Ammon's horn (tissue), 1 donor: Measurements from ENCODE around the gene CAVIN1.
A peak's percentile ranks its signal among the peaks of the same experiment; 100 is the strongest.
"Not testable (repeated sequence)": the region's sequence is repeated elsewhere in the genome, so short reads cannot be mapped to it uniquely, and the experiment has no call there.

ENCODE experiments used
- DNase-seq: peaks from one replicate; pipeline ENCODE4 v3.0.0-alpha.2; 2016; ENCODE audit warnings: low spot score

Gene CAVIN1, protein sequence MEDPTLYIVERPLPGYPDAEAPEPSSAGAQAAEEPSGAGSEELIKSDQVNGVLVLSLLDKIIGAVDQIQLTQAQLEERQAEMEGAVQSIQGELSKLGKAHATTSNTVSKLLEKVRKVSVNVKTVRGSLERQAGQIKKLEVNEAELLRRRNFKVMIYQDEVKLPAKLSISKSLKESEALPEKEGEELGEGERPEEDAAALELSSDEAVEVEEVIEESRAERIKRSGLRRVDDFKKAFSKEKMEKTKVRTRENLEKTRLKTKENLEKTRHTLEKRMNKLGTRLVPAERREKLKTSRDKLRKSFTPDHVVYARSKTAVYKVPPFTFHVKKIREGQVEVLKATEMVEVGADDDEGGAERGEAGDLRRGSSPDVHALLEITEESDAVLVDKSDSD

DNA sequence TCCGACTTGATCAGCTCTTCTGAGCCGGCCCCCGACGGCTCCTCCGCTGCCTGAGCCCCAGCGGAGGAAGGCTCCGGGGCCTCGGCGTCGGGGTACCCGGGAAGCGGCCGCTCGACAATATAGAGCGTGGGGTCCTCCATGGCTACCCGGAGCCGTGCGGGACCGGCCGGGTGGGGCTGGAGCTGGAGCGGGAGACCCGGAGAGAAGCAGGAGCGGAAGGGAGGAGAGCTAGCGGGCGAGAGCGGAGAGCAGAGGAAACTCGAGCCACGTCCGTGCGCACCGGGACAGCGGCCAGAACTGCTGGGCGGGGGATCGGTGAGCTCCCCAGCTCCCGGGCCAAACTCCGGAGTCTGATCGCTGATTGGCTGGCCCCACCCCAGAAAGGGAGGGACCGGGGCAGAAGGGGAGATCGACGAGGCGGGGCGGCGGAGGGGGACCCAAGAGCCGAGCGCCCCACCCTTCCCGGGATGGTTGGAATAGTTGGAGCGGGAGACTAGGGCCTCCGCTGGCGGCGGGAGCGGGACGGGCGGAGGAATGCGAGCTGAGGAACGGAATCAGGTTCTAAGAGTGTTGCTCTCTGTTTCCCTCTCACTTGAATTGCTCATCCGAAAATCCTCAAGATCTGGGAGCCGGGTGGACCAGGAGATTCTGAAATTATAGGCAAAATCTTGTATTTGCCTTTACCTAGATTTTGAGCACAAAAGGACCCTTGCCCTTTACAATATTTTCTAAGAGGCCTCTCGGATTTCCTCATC, at the start of gene CAVIN1:
TSS of gene CAVIN1 (minus strand) at position 299 of the 755 bp plus-strand sequence. CDS start at position 140, 159 bp downstream.
- peak; percentile 92 for DNase-seq

GRCh38 chr17:42467889-42468288, 44.8 kb upstream of the CAVIN1 start:
- DNase-seq = no peak

GRCh38 chr17:42463976-42464400, 40.9 kb upstream of the CAVIN1 start:
- DNase-seq = no peak

- DNase-seq = peak; percentile 16
Measured at GRCh38 chr17:42460371-42460770, 37.3 kb upstream of the CAVIN1 start.

DNA sequence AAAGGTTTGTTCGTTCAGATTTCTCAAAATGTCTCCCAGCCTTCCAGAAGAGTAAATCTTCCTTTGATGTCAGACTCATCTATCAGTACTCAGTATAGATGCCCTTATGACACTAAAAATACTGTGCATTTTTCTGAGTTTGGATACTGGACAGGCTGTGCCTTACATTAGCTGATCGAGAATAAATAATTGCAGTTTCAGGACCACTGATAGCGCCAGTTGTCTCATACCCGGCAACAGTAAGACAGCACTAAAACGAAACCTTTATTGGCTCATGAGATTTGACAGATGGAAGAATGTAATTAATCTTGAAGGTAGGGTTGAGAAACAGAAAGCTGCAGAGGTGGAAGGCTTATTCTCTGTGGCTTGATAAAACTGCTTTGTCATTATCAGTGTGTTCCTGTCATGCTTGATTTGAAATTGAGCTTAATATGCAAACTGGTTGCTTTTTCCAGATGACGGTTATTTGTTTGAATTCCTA, 36.8 kb upstream of the CAVIN1 start:
- peak; percentile 33 for DNase-seq

GRCh38 chr17:42459256-42459800, 36.3 kb upstream of the CAVIN1 start:
- peak; percentile 79 for DNase-seq

GRCh38 chr17:42458497-42459255, 35.6 kb upstream of the CAVIN1 start, which contains the start of gene ATP6V0A1:
ATP6V0A1 (plus strand) TSS chr17:42458878; CDS start chr17:42460895, 2,017 bp downstream.
- DNase-seq = peak; percentile 95

DNA sequence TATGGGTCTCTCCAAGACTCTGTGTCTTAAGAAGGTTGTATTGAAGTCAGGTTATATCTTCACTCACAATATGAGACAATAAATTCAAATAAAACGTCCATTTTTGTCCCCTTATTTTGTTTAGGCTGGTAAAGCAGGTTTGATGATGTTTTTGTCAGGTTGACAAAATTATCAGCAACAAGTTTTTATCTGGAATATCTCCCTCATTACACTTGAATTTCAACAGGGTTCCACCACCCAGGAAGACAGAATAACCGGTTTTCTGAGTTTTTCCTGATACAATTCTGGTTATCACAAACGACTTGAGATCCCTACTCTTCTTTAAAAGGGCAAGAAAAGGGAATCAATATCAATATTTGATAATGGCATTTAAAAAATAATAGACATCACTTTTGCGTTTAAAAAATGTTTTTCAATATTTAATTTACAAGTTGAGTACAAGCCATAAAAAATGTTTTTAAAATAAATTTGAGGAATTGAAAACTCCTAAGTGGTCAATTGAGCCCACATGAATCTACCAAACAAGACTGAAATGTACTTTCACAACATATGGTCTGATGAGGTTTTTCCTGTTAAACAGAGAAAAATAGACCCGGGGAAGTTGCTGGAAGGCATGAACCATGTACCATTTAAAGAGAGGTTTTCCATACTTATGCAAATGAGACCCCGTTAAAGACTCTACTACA, 34.2 kb upstream of the CAVIN1 start:
- DNase-seq = peak; percentile 23

DNA sequence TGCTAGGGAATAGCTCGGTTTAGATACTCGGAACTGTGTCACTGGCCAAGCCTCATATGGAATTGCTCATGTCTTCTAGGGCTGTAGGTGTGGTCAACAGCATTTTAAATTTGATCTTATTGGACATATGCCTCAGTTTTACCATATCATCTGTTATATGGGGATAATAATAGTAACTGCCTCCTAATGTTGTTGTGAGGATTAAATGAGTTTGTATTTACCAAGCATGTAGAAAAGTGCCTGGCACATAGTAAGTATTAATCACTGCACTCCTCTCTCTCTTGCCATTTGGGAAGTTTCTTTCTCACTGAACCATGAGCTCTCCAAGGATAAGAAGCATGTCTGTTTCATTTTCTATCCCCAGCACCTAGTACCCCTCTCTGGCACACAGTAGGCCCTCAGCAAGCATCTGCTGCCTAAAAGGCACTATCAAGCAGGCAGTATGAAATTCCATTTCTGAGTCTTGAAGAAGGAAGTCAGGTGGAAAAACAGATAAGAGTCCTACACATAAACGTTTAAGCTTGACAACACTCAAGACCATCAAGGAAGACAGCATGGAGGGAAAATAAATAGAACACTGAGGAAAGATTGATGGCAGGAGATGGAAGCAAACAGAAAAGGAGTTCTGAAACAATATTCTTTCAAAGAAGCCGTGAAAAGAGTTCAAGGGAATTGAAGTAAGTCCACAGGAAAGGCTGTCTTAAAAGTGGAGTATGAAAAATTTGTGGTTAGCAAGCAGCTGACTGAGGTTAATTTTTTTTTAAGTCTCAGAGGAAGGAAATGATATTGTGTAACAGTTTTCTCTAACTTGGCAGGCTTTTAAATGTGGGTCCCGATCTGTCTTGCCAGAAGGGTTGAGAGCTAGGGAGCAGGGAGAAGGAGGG, 33.4 kb upstream of the CAVIN1 start:
- DNase-seq = peak; percentile 33

- DNase-seq = not testable (repeated sequence)
Measured at GRCh38 chr17:42454987-42455386, 31.9 kb upstream of the CAVIN1 start.

- DNase-seq = no peak
Measured at GRCh38 chr17:42453439-42453838, 30.4 kb upstream of the CAVIN1 start.

- DNase-seq = not testable (repeated sequence)
Measured at GRCh38 chr17:42451270-42451669, 28.2 kb upstream of the CAVIN1 start.

GRCh38 chr17:42449838-42450237, 26.8 kb upstream of the CAVIN1 start:
- not testable (repeated sequence) for DNase-seq

- not testable (repeated sequence) for DNase-seq
Measured at GRCh38 chr17:42449176-42449575, 26.1 kb upstream of the CAVIN1 start.

GRCh38 chr17:42442196-42442565, 19.1 kb upstream of the CAVIN1 start:
- DNase-seq = no peak

DNA sequence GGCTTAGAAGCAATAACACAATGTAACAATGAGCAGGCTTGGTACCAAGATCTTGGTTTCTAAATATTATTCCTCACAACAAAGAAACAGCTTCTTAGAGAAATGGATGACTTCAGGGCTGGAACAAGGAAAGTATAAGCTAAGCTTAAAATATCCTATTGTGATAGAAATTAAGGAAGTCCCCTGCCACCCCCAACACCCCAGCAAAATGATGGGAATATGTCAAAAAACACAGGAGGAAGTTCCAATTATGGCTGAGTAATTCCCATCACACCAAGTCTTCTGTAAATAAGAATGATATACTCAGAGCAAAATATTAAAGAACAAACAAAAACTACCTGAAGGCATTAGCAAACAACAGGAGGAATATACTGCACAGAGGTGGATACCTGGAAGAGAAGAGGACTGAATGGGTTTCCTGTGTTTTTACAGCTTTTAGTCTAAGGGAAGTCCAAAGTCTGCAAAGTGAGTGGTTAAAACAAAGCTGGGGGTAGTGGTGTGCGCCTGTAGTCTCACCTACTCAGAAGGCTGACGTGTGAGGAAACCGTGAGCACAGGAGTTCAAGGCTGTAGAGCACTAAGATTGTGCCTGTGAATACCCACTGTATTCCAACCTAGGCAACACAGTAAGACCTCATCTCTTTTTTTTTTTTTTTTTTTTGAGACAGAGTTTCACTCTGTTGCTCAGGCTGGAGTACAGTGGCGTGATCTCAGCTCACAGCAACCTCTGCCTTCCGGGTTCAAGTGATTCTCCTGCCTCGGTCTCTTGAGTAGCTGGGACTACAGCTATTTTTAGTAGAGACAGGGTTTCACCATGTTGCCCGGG, 18.5 kb upstream of the CAVIN1 start:
- no peak for DNase-seq

GRCh38 chr17:42438600-42439567, 15.8 kb upstream of the CAVIN1 start:
- DNase-seq = no peak

DNA sequence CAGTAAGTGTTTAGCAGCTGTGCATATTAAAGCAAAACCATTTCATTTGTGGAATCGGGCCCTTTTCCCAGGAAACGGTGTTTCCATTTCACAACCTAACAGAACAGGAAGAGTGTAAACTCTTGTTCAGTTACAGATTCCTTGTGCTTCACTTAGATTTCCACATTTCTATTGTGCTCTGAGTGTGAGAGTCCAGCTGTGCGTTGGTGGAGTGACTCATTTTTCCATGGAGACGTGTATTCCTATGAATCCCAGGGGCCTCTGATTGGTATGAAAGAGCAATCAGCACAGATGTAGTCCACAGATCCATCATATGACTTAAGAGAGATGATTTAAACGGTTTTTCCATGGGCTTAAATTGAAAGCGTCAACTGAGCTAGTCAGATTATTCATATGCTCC, 13.3 kb upstream of the CAVIN1 start:
- peak; percentile 43 for DNase-seq
